ENCODE data around the gene CACNA1C.

CACNA1C gene

DNA sequence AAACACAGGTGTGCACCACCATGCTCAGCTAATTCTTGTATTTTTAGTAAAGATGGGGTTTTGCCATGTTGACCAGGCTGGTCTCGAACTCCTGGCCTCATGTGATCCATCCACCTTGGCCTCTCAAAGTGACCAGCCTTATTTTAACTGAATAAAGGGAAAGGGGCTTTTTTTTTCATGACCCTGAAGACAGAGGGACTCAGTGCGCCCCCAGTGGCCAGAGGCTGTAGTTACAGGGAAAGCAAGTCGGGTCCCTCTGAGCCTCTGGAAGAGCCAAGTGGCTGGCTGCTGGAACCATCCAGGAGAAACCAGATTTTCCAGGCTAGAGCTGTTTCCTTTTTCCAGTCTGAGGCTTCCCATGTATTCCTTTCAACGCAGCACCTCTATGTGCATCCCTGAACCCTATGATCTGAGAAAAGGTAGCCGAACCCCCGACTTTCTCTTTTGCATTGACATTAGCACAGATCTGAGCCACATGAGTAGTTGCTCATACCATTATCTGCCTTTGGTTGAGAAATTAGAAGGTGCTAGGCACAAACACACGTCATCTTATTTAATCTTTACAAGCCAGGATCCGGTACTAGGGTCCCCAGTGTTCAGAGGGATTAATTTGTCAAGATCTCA is 342.7 kb downstream of the CACNA1C start:
- TF ChIP-seq, protein P1, sequence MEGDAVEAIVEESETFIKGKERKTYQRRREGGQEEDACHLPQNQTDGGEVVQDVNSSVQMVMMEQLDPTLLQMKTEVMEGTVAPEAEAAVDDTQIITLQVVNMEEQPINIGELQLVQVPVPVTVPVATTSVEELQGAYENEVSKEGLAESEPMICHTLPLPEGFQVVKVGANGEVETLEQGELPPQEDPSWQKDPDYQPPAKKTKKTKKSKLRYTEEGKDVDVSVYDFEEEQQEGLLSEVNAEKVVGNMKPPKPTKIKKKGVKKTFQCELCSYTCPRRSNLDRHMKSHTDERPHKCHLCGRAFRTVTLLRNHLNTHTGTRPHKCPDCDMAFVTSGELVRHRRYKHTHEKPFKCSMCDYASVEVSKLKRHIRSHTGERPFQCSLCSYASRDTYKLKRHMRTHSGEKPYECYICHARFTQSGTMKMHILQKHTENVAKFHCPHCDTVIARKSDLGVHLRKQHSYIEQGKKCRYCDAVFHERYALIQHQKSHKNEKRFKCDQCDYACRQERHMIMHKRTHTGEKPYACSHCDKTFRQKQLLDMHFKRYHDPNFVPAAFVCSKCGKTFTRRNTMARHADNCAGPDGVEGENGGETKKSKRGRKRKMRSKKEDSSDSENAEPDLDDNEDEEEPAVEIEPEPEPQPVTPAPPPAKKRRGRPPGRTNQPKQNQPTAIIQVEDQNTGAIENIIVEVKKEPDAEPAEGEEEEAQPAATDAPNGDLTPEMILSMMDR (IDR thresholded peaks at IDR 0.05; ENCODE audit: extremely low read depth, missing control alignments) = peak; percentile 73
- DNase-seq (ENCODE audit: low spot score) = peak; percentile 47

DNA sequence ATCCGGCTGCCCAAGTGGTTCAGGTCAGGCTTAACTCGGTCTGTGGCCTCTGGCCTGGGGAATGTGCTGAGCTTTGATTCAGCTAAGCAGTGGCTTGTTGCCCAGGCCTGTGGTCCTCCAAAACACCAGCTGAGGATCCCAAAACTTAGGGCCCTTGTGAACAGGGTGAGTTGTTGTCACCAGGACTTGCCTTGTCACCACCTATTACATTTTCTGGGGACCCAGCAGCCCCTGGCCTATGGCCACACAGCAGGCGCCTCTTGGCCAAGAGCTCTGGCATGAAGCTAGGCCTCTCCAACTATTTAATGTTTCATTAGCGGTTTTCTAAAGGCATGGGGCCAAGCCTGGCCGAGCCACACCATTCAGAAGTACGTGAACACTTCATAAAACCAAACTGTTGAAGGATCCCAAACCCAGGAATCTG is 343.7 kb downstream of the CACNA1C start:
- no peak for DNase-seq (ENCODE audit: low spot score)
- TF ChIP-seq, protein P1 (IDR thresholded peaks at IDR 0.05; ENCODE audit: extremely low read depth, missing control alignments) = no peak

DNA sequence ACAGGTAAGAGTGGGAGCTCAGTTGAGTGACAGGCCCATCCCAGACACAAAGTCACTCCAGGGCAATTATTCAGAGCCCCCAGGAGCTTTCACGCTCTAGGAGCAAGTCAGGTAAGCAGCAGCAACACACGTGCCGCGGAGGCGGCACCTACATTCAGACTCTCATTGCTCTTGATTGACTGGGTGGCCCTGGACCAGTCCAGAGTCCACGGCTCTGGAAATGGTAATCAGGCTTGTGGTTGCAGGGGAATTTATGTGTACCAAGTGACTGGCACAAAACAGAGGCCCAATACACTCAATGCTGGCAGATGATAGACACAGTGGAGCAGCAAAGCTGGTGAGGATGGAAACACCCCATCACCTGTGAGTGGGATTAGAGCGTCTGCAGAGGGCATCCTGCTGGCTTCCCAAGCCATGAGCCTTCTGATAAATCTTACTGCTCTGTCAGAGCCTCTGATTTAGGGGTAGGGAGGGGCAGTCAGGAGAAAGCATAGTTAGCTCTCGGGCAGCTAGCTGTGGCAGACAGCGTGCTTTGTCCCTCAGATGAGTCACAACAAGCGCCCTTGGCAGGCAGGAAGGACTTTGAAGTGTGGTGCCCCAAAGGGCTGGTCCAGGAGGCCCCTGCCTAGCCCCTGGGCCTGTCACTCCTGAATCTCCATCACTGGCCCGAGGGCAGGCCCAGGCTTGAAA is 344.7 kb downstream of the CACNA1C start:
- no peak for DNase-seq (ENCODE audit: low spot score)
- TF ChIP-seq, protein P1 (IDR thresholded peaks at IDR 0.05; ENCODE audit: extremely low read depth, missing control alignments) = no peak

DNA sequence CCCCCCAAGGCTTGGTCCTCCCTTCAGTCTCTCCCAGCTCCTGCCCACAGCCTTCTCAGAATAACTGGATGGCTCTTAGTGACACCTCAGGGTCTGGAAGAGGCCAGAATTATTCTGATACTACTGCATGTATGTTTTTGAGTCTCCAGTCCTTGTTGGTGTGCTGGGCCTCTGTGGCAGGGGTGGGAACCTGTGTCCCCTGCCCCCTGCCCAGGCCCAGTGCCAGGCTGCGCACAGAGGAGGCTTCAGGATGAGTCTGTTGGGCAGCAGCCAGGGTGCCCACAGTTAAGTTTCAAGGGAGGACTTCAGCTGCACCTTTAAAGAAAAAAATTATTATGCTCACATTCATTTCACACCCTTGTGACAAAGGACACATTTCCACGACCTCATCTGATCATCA is 348.3 kb downstream of the CACNA1C start:
- TF ChIP-seq, protein P1 (IDR thresholded peaks at IDR 0.05; ENCODE audit: extremely low read depth, missing control alignments) = no peak
- DNase-seq (ENCODE audit: low spot score) = no peak

DNA sequence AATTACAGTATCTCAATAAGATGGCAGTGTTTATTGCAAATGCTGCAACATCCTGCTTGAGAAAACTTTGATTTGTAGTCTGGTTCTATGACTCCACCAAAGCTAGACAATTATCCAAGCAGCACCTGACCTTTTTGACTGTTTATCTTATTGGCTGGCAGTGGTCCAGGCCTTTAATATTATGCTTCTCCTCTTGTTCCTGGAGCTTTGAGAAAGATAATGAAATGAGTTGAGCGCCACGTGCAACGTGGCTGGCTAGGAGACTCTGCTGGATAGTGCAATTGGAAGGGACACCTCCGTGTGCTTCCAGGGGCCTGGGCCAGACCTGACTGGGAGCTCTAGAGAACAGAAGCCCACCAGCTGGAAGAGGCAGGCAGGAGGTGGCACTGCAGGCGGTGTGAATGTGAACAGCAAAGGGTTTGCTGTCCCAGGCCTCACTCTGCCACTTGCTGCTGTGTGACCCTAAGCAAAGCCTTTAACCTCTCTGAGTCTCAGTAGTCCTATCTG is 349.3 kb downstream of the CACNA1C start:
- TF ChIP-seq, protein P1 (IDR thresholded peaks at IDR 0.05; ENCODE audit: extremely low read depth, missing control alignments) = no peak
- DNase-seq (ENCODE audit: low spot score) = no peak

DNA sequence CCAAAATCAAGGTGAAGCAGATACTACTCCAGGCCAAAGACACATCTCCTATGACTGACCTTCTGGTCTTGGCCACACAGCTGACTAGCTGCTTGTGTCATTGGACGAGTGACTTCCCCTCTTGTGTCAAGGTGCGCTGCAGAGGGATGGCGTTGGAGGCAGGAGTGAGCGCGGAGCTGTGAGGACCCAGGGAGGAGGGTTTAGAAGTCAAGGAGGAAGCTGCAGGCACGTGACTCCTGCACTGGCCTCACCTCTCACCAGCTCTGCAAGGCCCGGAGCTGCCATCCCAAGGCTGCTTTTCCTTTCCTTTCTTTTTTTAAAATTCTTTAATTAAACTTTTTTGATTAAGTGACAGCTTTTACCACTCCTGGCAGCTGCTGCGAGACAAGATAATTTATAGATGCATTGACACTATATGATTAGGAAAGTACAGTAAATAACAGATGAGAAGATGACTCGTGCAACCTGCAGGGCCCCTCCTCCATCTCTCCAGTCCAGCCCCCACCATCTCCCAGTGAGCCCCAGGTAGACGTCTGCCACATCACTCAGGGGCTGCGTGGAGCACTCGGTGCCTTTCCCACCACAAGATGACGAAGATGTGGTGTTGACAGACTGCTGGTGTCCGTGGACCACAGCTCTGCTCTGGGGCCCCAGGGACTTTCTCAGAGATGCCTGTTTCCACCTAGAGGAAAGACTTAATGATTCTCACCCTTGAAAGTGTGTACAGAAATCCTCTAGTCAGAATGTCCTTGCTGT is 350.6 kb downstream of the CACNA1C start:
- no peak for DNase-seq (ENCODE audit: low spot score)
- TF ChIP-seq, protein P1 (IDR thresholded peaks at IDR 0.05; ENCODE audit: extremely low read depth, missing control alignments) = no peak

DNA sequence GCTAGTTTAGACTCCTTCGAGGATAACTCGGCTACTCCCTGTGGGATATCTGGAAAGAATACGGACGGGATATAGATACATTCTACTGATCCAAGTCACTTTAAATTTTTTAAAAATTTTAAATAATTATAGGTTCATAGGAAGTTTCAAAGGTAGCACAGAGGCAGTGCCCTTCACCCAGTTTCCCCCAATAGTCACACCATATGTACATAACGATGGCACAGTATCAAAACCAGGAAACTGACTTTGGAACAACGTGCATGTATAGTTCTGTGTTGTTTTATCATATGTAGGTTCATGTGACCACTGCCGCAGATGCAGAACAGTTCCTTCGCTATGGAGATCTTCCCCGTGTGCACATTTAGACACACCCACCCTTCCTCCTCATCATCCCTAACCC is 352.3 kb downstream of the CACNA1C start:
- TF ChIP-seq, protein P1 (IDR thresholded peaks at IDR 0.05; ENCODE audit: extremely low read depth, missing control alignments) = no peak
- no peak for DNase-seq (ENCODE audit: low spot score)

Measured in GM20000 (cell line).